Stimulated activated CD8-positive, alpha-beta memory T cell treated with anti-CD3 and anti-CD28 coated beads, Interleukin-2, amount 100 ng/mL, for 1 hour (primary cell): Measurements from ENCODE around the gene GEMIN7.

ENCODE experiments used
- DNase-seq, 2 donors: peaks; one replicate each; pipeline ENCODE4 v3.0.0-alpha.2; 2020; ENCODE audit warnings: low read depth in 2 of 2

GEMIN7 gene

DNA sequence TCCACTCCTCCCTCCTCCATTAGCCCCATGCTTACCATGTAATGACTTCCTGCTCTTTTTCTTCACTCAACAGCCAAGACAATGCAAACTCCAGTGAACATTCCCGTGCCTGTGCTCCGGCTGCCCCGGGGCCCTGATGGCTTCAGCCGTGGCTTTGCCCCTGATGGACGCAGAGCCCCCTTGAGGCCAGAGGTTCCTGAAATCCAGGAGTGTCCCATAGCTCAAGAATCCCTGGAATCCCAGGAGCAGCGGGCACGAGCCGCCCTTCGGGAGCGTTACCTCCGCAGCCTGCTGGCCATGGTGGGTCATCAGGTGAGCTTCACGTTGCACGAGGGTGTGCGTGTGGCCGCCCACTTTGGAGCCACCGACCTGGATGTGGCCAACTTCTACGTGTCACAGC, 11.0 kb downstream of the GEMIN7 start:
- no peak for DNase-seq

DNA sequence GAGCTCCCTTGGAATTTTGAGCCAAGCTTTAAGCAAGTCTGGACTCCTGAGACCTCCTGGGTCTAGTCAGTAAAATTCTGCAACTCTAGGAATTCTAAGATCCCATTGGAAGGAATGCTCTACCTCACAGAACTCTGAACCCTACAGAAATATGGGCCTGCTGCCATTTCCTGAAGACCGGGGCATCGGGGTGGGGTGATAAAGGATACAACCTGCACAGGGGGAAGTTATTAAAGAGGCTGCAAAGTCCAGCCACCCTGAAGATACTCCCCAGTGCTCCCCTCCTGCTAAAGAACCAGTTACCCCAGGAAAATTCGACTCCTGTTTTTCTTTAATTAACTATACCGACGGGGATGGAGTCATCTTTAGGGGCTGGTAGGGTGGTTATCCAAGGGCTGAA, 11.5 kb downstream of the GEMIN7 start:
- no peak for DNase-seq

DNA sequence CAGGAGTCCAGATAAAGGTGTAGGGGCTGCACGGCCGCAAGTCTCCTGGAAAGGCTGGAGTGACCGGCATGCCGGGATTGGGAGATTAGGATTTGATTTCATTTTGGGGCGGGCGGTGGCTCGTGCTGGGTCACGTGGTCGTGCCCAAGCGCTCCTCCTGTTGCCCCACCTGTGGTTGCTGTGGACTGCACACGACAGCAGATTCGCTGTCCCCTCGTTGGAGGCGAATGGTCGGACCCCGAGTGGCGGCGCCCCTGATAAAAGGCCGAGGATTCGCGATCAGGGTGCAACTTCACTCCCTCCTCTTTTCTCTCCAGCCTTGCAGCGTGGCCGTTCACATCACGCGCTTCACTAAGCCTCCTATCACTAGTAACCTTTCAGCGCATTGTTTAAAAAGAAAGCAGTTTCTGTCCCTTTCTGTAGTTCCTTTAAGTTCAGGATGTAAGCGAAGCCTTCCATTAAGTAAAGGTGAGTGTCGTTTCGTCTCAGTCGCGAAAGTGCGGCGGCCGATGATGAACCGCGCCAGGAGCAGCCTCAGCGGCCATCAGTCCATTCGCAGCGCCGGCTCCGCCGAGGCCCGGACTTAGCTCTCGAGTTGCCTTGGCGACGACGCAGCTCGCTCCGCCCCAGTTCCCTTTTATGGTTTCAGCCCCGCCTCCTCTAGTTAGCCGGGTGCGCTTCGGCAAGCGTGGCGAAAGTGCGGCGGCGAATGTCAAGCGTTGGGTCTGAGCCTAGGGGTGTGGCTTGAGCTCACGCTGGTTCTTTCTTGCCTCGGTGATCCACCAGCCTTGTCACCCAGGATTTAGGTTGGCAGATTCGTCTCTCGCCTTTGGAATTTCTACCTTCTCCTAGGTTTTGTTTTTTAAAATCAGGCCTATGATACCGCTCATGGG, 12.2 kb downstream of the GEMIN7 start:
- peak; percentile 91 to 93 for DNase-seq

DNA sequence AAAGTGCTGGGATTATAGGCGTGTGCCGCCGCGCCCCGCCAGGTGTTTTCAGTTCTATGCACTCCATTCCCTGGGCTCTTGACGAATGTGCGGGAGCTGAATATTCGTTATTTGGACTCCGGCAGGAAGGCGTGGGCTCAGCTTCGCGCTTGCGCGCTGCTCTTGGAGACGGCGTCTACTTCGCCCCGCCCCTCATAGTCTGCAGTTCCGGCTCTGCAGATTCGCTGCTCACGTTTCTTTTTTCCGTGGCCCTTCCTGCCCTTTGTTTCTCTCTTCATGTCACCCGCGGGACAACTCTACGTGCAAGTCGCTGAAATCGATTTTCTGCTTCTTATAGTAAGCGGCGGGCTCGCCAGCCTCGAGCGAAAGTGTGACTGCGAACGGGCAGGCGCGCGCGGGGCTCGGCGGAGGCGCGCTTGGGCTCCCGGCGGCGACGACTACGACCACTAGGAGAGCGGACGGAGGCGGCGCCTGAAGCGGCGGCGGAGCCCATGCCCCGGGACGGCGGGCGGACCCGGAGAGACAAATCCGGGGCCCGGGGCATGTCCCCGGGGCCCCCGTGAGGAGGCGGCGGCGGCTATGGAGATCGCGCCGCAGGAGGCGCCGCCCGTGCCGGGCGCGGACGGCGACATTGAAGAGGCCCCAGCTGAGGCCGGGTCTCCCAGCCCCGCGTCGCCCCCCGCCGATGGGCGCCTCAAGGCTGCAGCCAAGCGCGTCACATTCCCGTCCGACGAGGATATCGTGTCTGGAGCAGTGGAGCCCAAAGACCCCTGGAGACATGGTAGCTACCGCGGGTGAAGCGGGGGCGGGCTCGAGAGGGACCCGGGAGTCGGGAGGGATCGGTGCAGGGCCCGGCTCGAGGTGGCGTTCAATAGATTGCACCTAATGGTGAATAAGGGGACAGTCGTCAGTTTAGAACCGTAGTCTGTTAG, 14.0 kb downstream of the GEMIN7 start, which contains the start of gene PPP1R37:
TSS of gene PPP1R37 (plus strand) at position 433 of the 932 bp plus-strand sequence. CDS start at position 580, 147 bp downstream.
- peak; percentile 81 to 85 for DNase-seq

DNA sequence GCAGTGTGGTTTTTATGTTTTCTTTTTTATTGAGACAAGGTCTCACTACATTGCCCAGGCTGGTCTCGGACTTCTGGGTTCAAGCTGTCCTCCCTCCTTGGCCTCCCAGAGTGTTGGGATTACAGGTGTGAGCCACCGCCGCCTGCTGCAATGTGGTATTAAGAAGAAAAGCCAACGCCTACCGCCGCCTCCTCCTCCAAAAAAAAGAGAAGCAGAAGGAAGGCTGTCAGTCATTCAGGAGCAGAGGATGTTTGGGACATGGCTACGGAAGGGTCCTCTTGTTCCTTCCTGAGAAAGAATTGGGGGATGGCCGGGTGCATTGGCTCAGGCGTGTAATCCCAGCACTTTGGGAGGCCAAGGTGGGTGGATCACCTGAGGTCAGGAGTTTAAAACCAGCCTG, 15.1 kb downstream of the GEMIN7 start:
- DNase-seq: no peak

DNA sequence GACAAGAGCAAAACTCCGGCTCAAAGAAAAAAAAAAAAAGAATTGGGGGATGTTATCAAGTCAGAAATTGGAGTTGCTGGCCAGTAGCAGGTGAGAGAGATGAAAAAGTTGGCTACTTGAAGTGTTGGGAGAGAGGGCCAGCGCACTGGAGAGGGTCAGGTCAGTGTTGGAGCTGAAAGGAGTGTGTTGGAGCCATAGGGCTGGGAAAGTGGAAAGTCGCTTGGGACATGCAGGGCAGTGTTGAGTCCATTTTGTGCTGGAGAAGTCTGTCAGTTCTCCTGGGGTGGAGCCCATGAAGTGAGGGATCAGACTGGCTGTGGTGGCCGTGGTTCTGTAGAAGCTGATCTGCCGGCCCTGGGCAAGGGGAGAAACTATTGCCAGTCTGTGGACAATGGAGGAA, 15.6 kb downstream of the GEMIN7 start:
- DNase-seq: no peak

DNA sequence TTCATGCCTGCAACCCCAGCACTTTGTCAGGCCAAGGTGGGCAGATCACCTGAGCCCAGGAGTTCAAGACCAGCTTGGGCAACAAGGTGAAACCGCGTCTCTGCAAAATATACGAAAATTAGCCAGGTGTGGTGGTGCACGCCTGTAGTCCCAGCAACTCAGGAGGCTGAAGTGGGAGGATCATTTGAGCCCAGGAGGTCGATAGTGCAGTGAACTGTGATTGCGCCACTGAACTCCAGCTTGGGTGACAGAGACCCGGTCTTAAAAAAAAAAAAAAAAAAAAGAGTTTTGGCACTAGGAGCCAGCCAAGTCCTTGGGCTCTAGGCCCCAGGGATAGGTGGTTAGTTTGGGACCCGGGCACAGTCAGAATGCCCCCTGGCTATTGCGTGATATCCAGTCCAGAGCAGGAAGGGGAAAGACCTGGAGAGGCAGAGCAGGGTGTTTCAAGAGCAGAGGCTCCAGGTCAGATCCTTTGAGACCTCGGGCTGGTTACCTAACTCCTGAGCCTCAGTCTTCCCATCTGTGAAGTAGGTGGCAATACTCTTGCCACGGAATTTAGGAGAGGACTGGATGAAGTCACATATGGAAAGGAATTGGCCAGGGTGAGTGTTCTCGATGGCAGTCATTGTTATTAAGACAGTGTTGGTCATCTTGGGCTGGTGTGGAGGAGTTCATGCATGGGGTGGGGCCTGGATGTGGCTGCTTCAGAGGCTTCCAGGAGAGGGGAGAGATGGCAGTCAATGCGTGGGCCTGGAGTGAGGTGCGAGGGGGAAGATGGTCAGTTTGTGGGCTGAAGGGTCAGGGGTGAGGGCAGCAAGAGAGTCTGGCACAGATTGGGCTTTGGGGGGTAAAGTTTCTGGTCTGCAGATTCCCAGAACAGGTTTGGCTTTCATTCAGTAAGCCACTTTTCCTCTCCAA, 16.7 kb downstream of the GEMIN7 start:
- DNase-seq: no peak

DNA sequence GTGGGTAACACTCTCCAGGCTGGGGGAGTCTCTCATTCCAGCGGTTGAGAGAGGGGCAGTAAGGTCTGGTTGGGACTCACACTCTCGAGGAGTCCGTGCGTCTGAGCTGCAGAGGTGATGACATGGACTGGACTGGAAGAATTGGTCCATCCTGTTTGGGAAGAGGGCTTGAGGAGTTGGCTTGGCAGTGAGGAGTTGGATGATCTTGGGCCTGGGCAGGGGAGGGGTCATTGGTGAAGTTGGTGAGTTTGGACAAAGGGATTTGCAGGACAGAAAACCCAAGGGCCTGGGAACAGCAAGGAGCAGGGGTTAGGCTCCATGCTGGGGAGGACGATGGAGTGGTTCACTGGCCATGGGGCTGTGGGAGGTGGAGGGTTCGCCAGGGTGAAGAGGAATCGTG, 17.6 kb downstream of the GEMIN7 start:
- no peak for DNase-seq

DNA sequence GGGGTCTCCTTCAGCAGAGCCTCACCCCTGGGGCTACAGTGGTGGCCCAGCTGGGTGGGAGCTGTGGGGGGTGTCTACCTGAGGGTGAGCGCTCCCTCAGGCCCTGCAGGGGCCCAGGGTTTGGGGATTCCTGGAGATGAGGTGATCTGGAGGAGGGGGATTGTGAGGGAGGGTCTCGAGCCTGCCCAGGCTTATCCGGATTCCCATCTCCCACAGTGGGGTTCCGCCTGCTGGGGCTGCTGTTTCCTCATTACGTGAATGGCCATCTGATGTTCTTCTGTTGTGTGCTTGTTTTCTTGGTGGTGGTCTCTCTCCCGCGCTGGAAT, 18.4 kb downstream of the GEMIN7 start:
- DNase-seq: no peak

DNA sequence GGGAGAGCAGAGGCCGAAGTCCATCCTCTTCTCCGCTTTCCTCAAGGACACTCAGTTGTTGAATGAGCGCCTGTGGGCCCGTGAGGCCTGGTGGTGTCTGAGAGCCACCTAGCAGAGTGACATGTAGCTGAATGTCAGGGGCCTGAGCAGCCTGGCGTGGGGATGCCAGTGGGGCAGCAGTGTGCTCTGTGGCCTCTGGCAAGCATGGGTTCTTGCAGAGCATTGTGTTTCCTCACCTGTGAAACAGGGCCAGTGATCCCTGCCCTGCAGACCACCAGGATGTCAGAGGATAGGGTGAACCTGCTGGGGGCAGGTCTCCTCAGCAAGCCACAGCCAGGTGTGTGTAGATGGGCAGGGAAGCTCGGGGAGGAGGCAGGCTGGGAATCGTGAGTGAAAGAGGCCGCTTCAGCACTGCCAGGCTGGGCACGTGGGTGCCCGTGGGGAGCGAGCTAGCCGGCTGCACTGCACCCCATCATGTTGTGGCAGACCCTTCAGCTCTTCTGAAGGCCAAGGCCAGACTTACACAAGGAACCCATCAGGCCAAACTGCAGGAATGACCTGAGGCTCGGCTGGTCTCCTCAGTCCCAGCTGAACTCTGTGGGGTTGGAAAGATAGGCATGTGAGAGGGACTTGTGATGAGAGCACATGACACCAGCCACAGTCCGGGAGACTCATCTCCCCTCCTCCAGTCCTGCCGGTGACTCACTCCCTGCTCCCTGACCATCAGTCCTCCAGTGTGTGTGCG, 18.9 kb downstream of the GEMIN7 start:
- no peak for DNase-seq

DNA sequence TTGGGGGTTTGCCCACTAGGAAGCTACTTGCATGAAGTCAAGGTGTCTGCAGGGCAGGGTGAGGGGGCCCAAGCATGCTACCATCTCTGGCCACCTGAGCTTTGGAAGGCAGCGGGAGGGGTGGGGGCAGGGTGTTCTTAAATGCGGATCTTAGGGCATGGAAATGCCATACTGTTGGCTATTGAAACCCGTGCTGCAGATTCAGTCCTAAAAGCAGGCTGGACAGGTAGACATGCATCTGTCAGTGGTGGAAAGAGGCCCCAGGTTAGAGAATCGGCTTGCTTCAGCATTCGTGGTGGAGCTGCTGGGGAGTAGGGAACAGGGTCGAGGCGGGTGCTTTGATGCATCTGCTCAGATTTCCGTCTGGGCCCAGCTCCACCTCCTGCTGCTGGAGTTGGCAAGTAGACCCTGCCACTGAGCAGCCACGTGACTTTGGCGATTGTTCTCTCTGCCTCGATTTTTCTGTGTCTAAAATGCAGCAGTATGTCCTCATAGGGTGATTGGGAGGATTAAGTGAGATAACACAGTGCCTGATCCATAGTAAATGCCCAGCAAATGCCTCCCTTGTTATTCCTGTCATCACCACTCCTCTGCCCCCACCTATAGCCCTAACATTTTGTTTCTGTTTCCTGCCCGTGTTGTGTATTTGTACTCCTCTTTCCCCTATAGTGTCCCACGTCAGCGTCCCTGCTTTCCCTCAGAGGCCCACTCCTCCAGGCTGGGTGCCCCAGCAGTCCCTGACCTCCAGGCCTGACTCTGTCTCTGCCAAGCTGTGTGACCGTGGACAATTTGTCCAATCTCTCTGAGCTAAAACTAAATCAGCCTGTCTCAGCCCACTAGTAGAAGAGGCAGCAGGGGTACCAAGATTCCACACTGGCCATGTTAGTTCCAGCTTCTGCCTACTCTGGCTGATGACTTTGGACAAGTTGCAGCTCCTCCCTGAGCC, 19.7 kb downstream of the GEMIN7 start:
- no peak for DNase-seq

DNA sequence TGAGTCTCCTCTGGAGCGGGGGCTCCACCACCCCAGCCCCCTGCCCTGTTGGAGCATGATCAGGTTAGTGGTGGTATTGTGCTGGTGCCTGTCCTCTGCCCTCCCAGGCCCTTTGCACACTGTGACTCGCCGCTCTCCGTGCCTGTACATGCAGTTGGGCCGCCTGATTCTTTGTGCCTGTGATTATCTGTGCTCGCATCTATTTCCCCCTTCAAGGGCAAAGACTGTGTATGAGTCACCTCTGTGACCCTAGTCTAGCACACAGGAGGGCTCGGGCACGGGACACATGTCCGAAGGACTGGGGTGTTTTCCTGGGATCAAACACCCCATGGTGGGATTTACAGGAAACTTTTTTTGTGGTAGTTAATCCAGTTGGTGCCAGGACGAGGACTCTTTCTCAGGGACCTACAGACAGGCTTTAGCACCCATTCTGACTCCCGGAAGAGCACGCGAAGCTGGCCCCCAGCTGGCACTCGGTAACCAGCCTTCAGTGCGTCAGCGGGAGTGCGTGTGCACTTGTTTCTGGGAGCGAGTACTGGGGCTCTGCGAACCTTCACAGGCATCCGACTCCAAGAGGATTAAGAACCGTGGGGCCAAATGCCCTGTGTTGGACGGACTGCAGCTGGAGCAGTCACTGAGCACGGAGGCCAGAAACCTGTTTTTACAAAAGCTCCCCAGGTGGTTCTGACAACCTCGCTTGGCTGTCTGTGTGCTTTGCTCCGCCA, 20.6 kb downstream of the GEMIN7 start:
- DNase-seq: no peak

DNA sequence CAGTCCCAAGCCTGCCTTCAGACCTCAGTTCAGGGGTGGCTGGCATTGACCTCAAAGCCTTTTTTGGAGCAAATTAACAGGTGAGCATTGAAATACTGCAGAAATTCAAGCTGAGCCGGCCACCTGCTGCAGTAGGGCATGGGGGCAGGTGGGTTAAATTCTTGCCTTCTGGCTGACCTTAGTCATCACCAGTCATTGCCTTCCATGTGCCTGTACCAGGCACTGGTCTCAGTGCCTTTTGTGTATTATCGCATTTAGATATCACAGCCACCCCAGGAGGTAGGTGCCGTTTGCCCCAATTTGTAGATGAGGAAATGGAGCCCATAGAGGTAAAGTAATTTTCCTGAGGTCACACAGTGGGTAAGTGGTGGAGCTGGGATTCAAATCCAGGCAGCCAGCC, 21.1 kb downstream of the GEMIN7 start:
- no peak for DNase-seq

DNA sequence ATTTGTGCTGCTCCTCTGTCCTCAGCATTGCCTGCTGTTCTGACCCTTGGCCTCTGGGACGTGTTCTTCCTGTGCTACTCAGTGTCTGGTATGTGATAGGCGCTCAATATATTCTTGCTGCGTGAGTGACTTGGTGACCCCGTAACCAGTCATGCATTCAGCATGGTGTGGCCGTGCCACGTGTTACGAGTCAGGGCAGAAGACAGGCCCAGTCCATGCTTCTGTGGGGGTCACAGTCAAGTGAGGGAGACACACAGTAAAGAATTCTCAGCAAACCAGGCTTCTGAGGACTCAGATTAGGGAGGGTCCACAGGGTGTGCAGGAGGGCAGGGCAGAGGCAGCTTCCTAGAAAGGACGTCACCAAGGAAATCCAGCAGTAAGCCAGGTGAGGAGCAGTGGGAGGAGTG, 21.8 kb downstream of the GEMIN7 start:
- DNase-seq: no peak

DNA sequence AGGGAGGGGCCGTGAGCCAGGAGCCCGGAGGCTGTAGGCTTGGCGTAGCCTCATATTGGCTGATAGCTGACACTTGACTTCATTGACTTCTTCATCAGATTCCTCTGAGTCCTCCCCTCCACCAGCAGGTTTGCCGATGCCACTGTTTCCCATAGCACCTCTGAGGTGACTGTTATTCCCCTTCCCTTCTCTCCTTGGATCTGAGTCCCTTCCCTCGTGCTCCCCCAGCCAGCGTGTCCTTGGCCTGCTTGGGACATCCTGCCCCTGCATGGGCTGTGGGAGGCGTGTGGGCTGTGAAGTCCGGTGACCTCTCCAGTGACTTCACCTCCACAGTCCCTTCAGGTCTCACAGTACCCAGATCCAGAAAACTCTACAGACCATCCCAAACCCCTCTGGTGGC, 22.7 kb downstream of the GEMIN7 start:
- no peak for DNase-seq

DNA sequence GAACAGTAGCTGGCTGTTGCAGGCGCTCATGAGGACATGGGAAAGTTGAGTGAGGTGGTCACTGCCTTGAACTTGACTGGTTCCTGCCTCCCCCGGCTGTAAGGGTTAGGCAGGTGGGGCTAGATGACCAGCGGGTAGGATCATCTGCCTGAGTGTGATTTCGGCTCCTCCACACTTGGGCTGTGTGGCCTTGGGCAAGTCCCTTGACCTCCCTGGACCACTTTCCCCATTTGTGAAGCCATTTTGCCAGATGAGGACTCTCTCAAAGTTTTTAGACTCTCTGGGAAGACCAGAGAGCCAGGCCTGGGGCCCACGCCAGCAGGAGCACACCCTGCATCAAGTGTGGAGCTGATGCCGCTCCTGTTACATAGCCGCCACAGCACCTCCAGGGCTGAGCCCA, 23.4 kb downstream of the GEMIN7 start:
- DNase-seq: no peak

DNA sequence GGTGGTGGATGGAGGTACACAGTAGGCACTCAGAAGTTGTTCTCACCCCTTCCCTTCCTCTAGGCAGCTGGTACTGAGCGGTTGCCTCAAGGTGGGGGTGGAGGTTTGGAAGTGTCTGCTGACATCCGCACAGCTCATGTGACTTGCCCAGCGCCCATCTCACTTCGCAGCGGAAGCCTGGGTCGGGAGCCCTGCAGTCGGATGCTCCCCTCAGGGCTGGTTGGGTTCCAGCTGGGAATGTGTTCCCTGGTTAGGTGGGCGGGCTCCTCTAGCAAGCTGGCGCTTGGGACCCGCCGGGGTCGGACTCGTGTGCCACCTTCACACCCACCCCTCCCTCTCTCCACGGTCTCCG, 24.1 kb downstream of the GEMIN7 start:
- DNase-seq: no peak

DNA sequence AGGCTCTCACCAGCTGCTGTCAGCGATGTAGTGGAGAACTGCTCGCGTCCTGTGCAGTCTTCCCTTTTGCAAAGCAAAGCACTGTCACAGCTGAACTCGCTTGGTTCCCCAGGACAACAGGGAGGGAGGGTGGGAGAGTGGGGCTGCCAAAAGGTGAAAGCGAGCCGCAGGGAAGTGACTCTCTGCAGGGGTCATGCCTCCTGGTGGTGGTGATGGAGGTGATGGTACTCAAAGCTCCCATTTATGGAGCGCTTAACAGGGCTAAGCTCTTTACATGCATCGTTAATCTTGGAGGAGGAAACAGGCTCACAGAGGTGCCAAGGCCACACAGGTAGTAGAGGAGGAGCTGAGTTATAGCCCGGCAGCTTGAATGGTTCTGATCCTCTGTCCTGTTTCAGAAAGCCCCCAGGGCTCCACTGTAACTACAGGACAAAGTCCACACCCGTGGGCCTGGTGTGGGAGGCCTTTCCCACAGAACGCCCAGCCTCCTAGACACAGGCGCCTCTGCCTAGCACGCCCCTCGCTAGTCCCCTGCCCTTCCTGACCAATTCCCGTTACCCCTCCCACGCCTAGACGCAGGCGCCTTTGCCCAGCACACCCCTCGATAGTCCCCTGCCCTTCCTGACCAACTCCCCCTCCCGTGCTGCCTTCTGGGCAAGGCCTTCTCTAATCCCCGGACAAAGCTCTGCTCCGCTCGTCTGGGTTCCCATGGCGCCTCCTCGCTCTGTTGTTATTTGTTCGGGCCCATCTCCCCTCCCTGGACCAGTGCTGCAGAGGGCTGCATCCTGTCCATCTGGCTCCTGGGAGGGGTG, 24.7 kb downstream of the GEMIN7 start:
- DNase-seq: no peak
